ENCODE results near the gene ZPLD1.

GRCh38 chr3:102391491-102391890, 43.3 kb upstream of the ZPLD1 start:
- TF ChIP-seq CTCF (IDR thresholded peaks at IDR 0.05) (no peak), POLR2AphosphoS5 (IDR thresholded peaks at IDR 0.05) (no peak), POLR2A (IDR thresholded peaks at IDR 0.05; ENCODE audit: low read depth) (no peak)

Data from esophagus muscularis mucosa (tissue), 3 donors.